Measurements from ENCODE around the gene HTRA2.

The HTRA2 gene

GRCh38 chr2:74542978-74543377 is 13.2 kb downstream of the HTRA2 start:
- DNase-seq (ENCODE audit: low read depth), result no peak

GRCh38 chr2:74544634-74545033 is 14.9 kb downstream of the HTRA2 start:
- no peak for DNase-seq (ENCODE audit: low read depth)

GRCh38 chr2:74546004-74546403 is 16.3 kb downstream of the HTRA2 start:
- no peak for DNase-seq (ENCODE audit: low read depth)

GRCh38 chr2:74548285-74548899 is 18.7 kb downstream of the HTRA2 start:
- no peak for DNase-seq (ENCODE audit: low read depth)

- peak; percentile 50 for DNase-seq (ENCODE audit: low read depth)
These were observed 19.4 kb downstream of the HTRA2 start for GRCh38 chr2:74548900-74549826.

GRCh38 chr2:74550231-74550630 is 20.5 kb downstream of the HTRA2 start:
- DNase-seq (ENCODE audit: low read depth), result no peak

- no peak for DNase-seq (ENCODE audit: low read depth)
These were observed 21.8 kb downstream of the HTRA2 start for GRCh38 chr2:74551530-74551929.

GRCh38 chr2:74551942-74552913 is 22.5 kb downstream of the HTRA2 start:
- DNase-seq (ENCODE audit: low read depth), result no peak

- no peak for DNase-seq (ENCODE audit: low read depth)
These were observed 23.4 kb downstream of the HTRA2 start for GRCh38 chr2:74552914-74553811.

- peak; percentile 80 for DNase-seq (ENCODE audit: low read depth)
These were observed 24.4 kb downstream of the HTRA2 start, which contains the start of the genes DOK1 and LOXL3 for GRCh38 chr2:74553892-74554819. DOK1 (plus strand) TSS chr2:74554720; CDS start chr2:74554755, 35 bp downstream. LOXL3 (minus strand) TSS chr2:74553942; CDS start chr2:74552634, 1,308 bp downstream.

- DNase-seq (ENCODE audit: low read depth), result peak; percentile 54
These were observed 25.2 kb downstream of the HTRA2 start for GRCh38 chr2:74554820-74555531.

- DNase-seq (ENCODE audit: low read depth), result no peak
These were observed 25.9 kb downstream of the HTRA2 start for GRCh38 chr2:74555610-74556103.

- no peak for DNase-seq (ENCODE audit: low read depth)
These were observed 26.4 kb downstream of the HTRA2 start for GRCh38 chr2:74556159-74556558.

GRCh38 chr2:74556831-74557370 is 27.2 kb downstream of the HTRA2 start:
- DNase-seq (ENCODE audit: low read depth), result no peak

- DNase-seq (ENCODE audit: low read depth), result no peak
These were observed 28.8 kb downstream of the HTRA2 start for GRCh38 chr2:74558284-74559230.

GRCh38 chr2:74559912-74560311 is 30.2 kb downstream of the HTRA2 start:
- no peak for DNase-seq (ENCODE audit: low read depth)

GRCh38 chr2:74560591-74560990 is 30.9 kb downstream of the HTRA2 start:
- no peak for DNase-seq (ENCODE audit: low read depth)
